Neuronal stem cell (in vitro differentiated cells): Measurements from ENCODE around the gene DDX23.

Experiments
- DNase-seq: peaks from one replicate; pipeline ENCODE4 v3.0.0-alpha.2; 2013; ENCODE audit warnings: low spot score
- H2AFZ ChIP-seq: one replicate; pipeline ENCODE4 v1.6.1; 2013; ENCODE audit warnings: mild to moderate bottlenecking, low read length, inconsistent platforms
- H2AK5ac ChIP-seq: 2 replicates; pipeline ENCODE4 v1.6.1; 2013; ENCODE audit warnings: low read depth, mild to moderate bottlenecking, inconsistent platforms, low read length, moderate library complexity, mixed read lengths
- H2BK120ac ChIP-seq: 2 replicates; pipeline ENCODE4 v1.6.1; 2013; ENCODE audit warnings: low read depth, mild to moderate bottlenecking, inconsistent platforms, low read length, moderate library complexity, mixed read lengths
- H2BK12ac ChIP-seq: one replicate; pipeline ENCODE4 v1.6.1; 2013; ENCODE audit warnings: low read length, inconsistent platforms
- H2BK15ac ChIP-seq: 2 replicates; pipeline ENCODE4 v1.6.1; 2013; ENCODE audit warnings: mild to moderate bottlenecking, low read length, inconsistent platforms, mixed read lengths
- H2BK5ac ChIP-seq: one replicate; pipeline ENCODE4 v1.6.1; 2013; ENCODE audit warnings: inconsistent platforms, mild to moderate bottlenecking, low read length, moderate library complexity
- H3K14ac ChIP-seq: one replicate; pipeline ENCODE4 v1.6.1; 2013; ENCODE audit warnings: low read length, inconsistent platforms
- H3K18ac ChIP-seq: 2 replicates; pipeline ENCODE4 v1.6.1; 2013; ENCODE audit warnings: low read length, inconsistent platforms
- H3K23ac ChIP-seq: 2 replicates; pipeline ENCODE4 v1.6.1; 2013; ENCODE audit warnings: low read depth, mild to moderate bottlenecking, mixed read lengths, low read length, inconsistent platforms; ENCODE audit not compliant: poor library complexity
- H3K27ac ChIP-seq: replicated peaks from 3 replicates; pipeline ENCODE4 v1.5.1; 2013; ENCODE audit warnings: low read length, inconsistent platforms
- H3K27me3 ChIP-seq, 3 experiments: 2 replicates each; pipeline ENCODE4 v1.6.1; 2013; ENCODE audit warnings: low read length in 3 of 3, mild to moderate bottlenecking in 2 of 3, inconsistent platforms in 1 of 3, low read depth in 1 of 3, mixed read lengths in 1 of 3, moderate library complexity in 1 of 3; ENCODE audit not compliant: control insufficient read depth in 3 of 3, insufficient read depth in 3 of 3
- H3K36me3 ChIP-seq, 2 donors: replicated peaks in 1 of 2; 2 replicates each; pipeline ENCODE4 v1.6.1; 2013; ENCODE audit warnings: low read length in 2 of 2; ENCODE audit not compliant: control insufficient read depth in 2 of 2, insufficient read depth in 2 of 2
- H3K4ac ChIP-seq: 2 replicates; pipeline ENCODE4 v1.6.1; 2013; ENCODE audit warnings: inconsistent platforms, mild to moderate bottlenecking, low read length, moderate library complexity
- H3K4me1 ChIP-seq, 2 donors: 1 replicate in 1 of 2; 2 replicates in 1 of 2; pipeline ENCODE4 v1.6.1; 2013; ENCODE audit warnings: low read length in 2 of 2, low read depth in 1 of 2; ENCODE audit not compliant: control insufficient read depth in 2 of 2, insufficient read depth in 1 of 2
- H3K4me2 ChIP-seq: one replicate; pipeline ENCODE4 v1.6.1; 2013; ENCODE audit warnings: mild to moderate bottlenecking, low read length, inconsistent platforms; ENCODE audit not compliant: insufficient read depth, poor library complexity, severe bottlenecking
- H3K4me3 ChIP-seq, 2 donors: 2 replicates each; pipeline ENCODE4 v1.5.1; 2013; ENCODE audit warnings: low read length in 2 of 2, mild to moderate bottlenecking in 2 of 2, inconsistent platforms in 1 of 2, moderate library complexity in 1 of 2
- H3K79me1 ChIP-seq: one replicate; pipeline ENCODE4 v1.6.1; 2013; ENCODE audit warnings: low read depth, mild to moderate bottlenecking, inconsistent platforms, low read length, moderate library complexity
- H3K9ac ChIP-seq: one replicate; pipeline ENCODE4 v1.6.1; 2013; ENCODE audit warnings: mild to moderate bottlenecking, low read depth, low read length, inconsistent platforms; ENCODE audit not compliant: poor library complexity
- H3K9me3 ChIP-seq, 2 donors: replicated peaks in 1 of 2; 2 replicates each; pipeline versions ENCODE3 to v1.6.1; 2013; ENCODE audit warnings: low read length in 2 of 2, mild to moderate bottlenecking in 2 of 2, inconsistent platforms in 1 of 2, low read depth in 1 of 2, mixed read lengths in 1 of 2, moderate library complexity in 1 of 2; ENCODE audit not compliant: control insufficient read depth in 2 of 2, insufficient read depth in 1 of 2
- H4K8ac ChIP-seq: one replicate; pipeline ENCODE4 v1.6.1; 2013; ENCODE audit warnings: low read depth, mild to moderate bottlenecking, inconsistent platforms, low read length, moderate library complexity
- H4K91ac ChIP-seq: one replicate; pipeline ENCODE4 v1.6.1; 2013; ENCODE audit warnings: low read length, low read depth, mild to moderate bottlenecking, inconsistent platforms; ENCODE audit not compliant: poor library complexity
- WGBS, 2 donors: extraction: QIAGEN DNeasy Blood & Tissue Kit; methylation state at CpG; one replicate each; pipeline ENCODE4 v1.1.7; 2013; ENCODE audit warnings: missing lambda C conversion rate in 2 of 2, mixed read lengths in 1 of 2; ENCODE audit not compliant: insufficient read length in 2 of 2, insufficient replicate concordance in 1 of 2; ENCODE audit errors: extremely low coverage in 2 of 2; 5-methylcytosine and 5-hydroxymethylcytosine counted together

The DDX23 gene

DNA sequence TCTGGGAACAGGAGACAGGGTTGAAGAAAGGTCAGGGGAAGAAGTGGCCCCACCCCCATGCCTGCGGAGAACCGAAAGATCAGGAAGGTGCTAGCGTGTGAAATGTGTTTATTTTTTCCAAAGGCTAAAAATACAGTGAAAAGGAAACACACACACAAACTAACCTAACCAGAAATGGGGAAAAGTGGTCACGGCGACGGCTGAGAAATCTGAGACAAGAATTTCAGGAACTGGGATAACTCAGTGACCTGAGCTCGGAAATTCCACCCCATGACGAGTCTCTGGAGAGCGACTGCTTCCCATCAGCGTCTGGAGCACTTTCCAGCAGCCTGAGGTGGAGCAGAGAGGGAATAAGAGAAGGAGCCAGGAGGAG lies 30.3 kb upstream of the DDX23 start:
- Histone ChIP-seq H2BK12ac (no peak overlapping the region), H3K79me1 (no peaks in the 10 kb centered on the region), H2AFZ (peak overlapping the region; percentile 44), H3K36me3 (no peaks in the 10 kb centered on the region), H3K9me3 (no peaks in the 10 kb centered on the region), H4K91ac (no peak overlapping the region), H3K18ac (peak overlapping the region; percentile 0), H3K27me3 (no peaks in the 10 kb centered on the region), H3K4me3 (no peak overlapping the region), H2BK15ac (no peak overlapping the region), H3K9ac (no peak overlapping the region), H3K27ac (peak overlapping the region; percentile 95), H4K8ac (no peak overlapping the region), H3K23ac (no peak overlapping the region), H3K4me2 (no peak overlapping the region), H3K14ac (no peak overlapping the region), H3K4me1 (peaks cover 22 to 29% of the 10 kb centered on the region in 2 donors), H2BK120ac (no peak overlapping the region), H2AK5ac (no peak overlapping the region), H3K4ac (no peak overlapping the region), H2BK5ac (peak overlapping the region; percentile 82)
- WGBS, 2 donors: no CpG with 5 or more reads among the region's 10 CpGs
- DNase-seq: no peak

GRCh38 chr12:48881686-48882314 lies 29.8 kb upstream of the DDX23 start:
- Histone ChIP-seq H3K4ac (no peak overlapping the region), H3K4me1 (peaks cover 22 to 29% of the 10 kb centered on the region in 2 donors), H3K27me3 (no peaks in the 10 kb centered on the region), H4K91ac (no peak overlapping the region), H3K79me1 (no peaks in the 10 kb centered on the region), H4K8ac (no peak overlapping the region), H3K4me2 (no peak overlapping the region), H3K14ac (no peak overlapping the region), H3K4me3 (no peak overlapping the region), H2BK15ac (no peak overlapping the region), H3K9ac (no peak overlapping the region), H2BK120ac (no peak overlapping the region), H3K23ac (no peak overlapping the region), H2BK5ac (no peak overlapping the region), H3K27ac (no peak overlapping the region), H3K9me3 (no peaks in the 10 kb centered on the region), H2AK5ac (no peak overlapping the region), H2AFZ (peak overlapping the region; percentile 44), H2BK12ac (no peak overlapping the region), H3K18ac (no peak overlapping the region), H3K36me3 (no peaks in the 10 kb centered on the region)
- no CpG with 5 or more reads among the region's 9 CpGs for WGBS, 2 donors
- no peak for DNase-seq

- no peaks in the 10 kb centered on the region for H3K79me1 ChIP-seq
- H2AK5ac ChIP-seq: no peak overlapping the region
- H3K9ac ChIP-seq: no peak overlapping the region
- no peak overlapping the region for H3K4me3 ChIP-seq
- H3K27me3 ChIP-seq: no peaks in the 10 kb centered on the region
- no peaks in the 10 kb centered on the region for H3K9me3 ChIP-seq
- H3K4me1 ChIP-seq: peaks cover 22 to 29% of the 10 kb centered on the region in 2 donors
- H3K27ac ChIP-seq: no peak overlapping the region
- WGBS, 2 donors: no CpG with 5 or more reads among the region's 9 CpGs
- H3K14ac ChIP-seq: no peak overlapping the region
- no peak overlapping the region for H2BK5ac ChIP-seq
- H4K91ac ChIP-seq: no peak overlapping the region
- DNase-seq: no peak
- no peak overlapping the region for H2AFZ ChIP-seq
- no peak overlapping the region for H3K4me2 ChIP-seq
- H4K8ac ChIP-seq: no peak overlapping the region
- H2BK15ac ChIP-seq: no peak overlapping the region
- H3K4ac ChIP-seq: no peak overlapping the region
- no peak overlapping the region for H3K23ac ChIP-seq
- peak overlapping the region; percentile 35 for H3K18ac ChIP-seq
- no peak overlapping the region for H2BK120ac ChIP-seq
- no peaks in the 10 kb centered on the region for H3K36me3 ChIP-seq
- no peak overlapping the region for H2BK12ac ChIP-seq
Observed at GRCh38 chr12:48880647-48881046, 28.7 kb upstream of the DDX23 start.

DNA sequence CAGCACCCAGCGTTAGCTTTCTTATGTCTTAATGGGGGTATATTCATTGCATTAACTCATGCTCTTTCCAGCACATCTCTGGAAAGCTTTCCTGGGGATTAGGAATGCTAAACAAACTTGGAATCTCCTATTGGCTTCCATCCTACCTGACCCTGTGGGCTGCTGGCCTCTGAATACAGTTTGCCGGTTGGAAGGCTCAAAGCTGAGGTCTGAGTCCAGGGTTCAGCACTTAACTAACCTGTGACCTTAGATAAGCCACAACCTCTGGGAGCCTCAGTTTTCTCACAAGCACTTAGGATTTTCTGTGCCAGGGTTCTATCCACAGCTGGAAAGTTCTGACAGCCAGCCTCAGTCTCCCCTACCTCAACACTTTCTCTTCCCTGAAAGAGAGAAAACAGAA lies 26.6 kb upstream of the DDX23 start:
- no peak overlapping the region for H3K27ac ChIP-seq
- no peak overlapping the region for H3K4me3 ChIP-seq
- no peak overlapping the region for H2BK15ac ChIP-seq
- H3K36me3 ChIP-seq: no peaks in the 10 kb centered on the region
- no peak overlapping the region for H2BK5ac ChIP-seq
- H4K8ac ChIP-seq: no peak overlapping the region
- H3K4ac ChIP-seq: no peak overlapping the region
- no peaks in the 10 kb centered on the region for H3K27me3 ChIP-seq
- H2AK5ac ChIP-seq: no peak overlapping the region
- no peak overlapping the region for H4K91ac ChIP-seq
- H2BK12ac ChIP-seq: no peak overlapping the region
- H3K79me1 ChIP-seq: no peaks in the 10 kb centered on the region
- no peak overlapping the region for H3K4me2 ChIP-seq
- no peak overlapping the region for H3K14ac ChIP-seq
- no CpG with 5 or more reads among the region's 2 CpGs for WGBS, 2 donors
- no peak for DNase-seq
- H3K23ac ChIP-seq: no peak overlapping the region
- no peak overlapping the region for H3K18ac ChIP-seq
- no peaks in the 10 kb centered on the region for H3K9me3 ChIP-seq
- H3K4me1 ChIP-seq: peaks cover 15 to 20% of the 10 kb centered on the region in 2 donors
- no peak overlapping the region for H3K9ac ChIP-seq
- H2BK120ac ChIP-seq: no peak overlapping the region
- H2AFZ ChIP-seq: no peak overlapping the region
